Measurements from ENCODE around the gene PLD1. TPM values are rescaled to one million over a fixed set of nuclear protein-coding genes. Genes with fewer than 3 reads are reported as not detected.

PLD1 gene
- total RNA-seq, 4 donors from 2014 or later: 52.1 to 88.3 (median 77.4) TPM

DNA sequence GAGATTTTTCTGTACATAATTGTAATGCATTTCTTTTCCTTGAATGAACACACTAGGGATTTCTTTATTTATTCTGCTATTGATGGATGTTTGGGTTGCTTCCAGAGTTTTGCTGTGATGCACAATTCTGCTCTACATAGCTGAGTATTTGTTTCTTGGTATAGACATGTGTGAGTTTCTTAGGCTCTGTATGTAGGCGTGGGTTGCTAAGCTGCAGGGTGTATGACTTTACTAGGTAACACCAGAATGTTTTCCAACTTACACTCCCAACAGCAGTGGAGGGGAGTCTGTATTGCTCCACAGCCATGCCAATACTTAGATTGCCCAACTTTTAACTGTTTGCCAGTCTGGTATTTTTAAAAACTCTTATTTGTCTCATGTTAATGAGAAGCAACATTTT, 194.6 kb downstream of the PLD1 start:
- no peaks in the 10 kb centered on the region for H3K4me1 ChIP-seq
- TF ChIP-seq POLR2AphosphoS5 (IDR thresholded peaks at IDR 0.05) (no peak), EP300 (IDR thresholded peaks at IDR 0.05; ENCODE audit: low read depth) (no peak), POLR2A (IDR thresholded peaks at IDR 0.05) (no peak)
- TF ChIP-seq, protein P1, sequence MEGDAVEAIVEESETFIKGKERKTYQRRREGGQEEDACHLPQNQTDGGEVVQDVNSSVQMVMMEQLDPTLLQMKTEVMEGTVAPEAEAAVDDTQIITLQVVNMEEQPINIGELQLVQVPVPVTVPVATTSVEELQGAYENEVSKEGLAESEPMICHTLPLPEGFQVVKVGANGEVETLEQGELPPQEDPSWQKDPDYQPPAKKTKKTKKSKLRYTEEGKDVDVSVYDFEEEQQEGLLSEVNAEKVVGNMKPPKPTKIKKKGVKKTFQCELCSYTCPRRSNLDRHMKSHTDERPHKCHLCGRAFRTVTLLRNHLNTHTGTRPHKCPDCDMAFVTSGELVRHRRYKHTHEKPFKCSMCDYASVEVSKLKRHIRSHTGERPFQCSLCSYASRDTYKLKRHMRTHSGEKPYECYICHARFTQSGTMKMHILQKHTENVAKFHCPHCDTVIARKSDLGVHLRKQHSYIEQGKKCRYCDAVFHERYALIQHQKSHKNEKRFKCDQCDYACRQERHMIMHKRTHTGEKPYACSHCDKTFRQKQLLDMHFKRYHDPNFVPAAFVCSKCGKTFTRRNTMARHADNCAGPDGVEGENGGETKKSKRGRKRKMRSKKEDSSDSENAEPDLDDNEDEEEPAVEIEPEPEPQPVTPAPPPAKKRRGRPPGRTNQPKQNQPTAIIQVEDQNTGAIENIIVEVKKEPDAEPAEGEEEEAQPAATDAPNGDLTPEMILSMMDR (IDR thresholded peaks at IDR 0.05): no peak
- no peak overlapping the region for H3K4me3 ChIP-seq
- H3K9me3 ChIP-seq: no peaks in the 10 kb centered on the region
- DNase-seq: no peak
- peaks cover 0 to 24% (median 4%) of the 10 kb centered on the region in 4 donors for H3K36me3 ChIP-seq
- in situ Hi-C loops (cut with MboI; ENCODE audit: low pct_ligation_motif_present in 1 of 4, low pct_unique_long_range_greater_than_20kb in 1 of 4, low sequenced_read_pairs in 3 of 4) (no loop called here), intact Hi-C loops (cut with DNase I; ENCODE audit: low total_unique reads) (no loop called here)
- 74 to 83% methylated on average over 1 of the region's 1 CpG for WGBS, 2 donors (ENCODE audit: low coverage in 1 of 2)
- H3K27ac ChIP-seq: no peak overlapping the region
- no peaks in the 10 kb centered on the region for H3K27me3 ChIP-seq

DNA sequence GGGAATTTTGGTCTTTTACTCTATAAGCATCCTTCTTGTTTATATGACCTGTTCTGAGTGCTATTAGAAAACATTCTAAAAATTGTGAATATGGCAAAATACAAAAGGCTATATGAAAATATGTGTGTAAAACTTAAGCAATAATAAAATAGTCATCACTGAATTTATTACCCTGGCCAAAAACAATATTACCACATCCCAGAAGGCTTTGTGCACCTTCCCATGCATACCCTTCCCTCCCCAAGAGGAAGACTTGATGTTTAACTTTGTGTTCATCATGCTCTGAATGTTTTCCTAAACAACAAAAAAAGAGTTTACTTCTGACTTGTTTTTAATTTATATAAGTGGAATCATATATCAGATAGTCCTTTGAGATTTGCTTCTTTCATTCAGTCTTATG, 195.0 kb downstream of the PLD1 start:
- no peak for DNase-seq
- Histone ChIP-seq H3K27me3 (no peaks in the 10 kb centered on the region), H3K27ac (no peak overlapping the region), H3K36me3 (peaks cover 0 to 24% (median 4%) of the 10 kb centered on the region in 4 donors), H3K4me1 (no peaks in the 10 kb centered on the region), H3K9me3 (no peaks in the 10 kb centered on the region), H3K4me3 (no peak overlapping the region)
- in situ Hi-C loops (cut with MboI; ENCODE audit: low pct_ligation_motif_present in 1 of 4, low pct_unique_long_range_greater_than_20kb in 1 of 4, low sequenced_read_pairs in 3 of 4) (no loop called here), intact Hi-C loops (cut with DNase I; ENCODE audit: low total_unique reads) (no loop called here)
- TF ChIP-seq POLR2AphosphoS5 (IDR thresholded peaks at IDR 0.05) (no peak), POLR2A (IDR thresholded peaks at IDR 0.05) (no peak), EP300 (IDR thresholded peaks at IDR 0.05; ENCODE audit: low read depth) (no peak)
- TF ChIP-seq, protein P1 (IDR thresholded peaks at IDR 0.05): no peak

DNA sequence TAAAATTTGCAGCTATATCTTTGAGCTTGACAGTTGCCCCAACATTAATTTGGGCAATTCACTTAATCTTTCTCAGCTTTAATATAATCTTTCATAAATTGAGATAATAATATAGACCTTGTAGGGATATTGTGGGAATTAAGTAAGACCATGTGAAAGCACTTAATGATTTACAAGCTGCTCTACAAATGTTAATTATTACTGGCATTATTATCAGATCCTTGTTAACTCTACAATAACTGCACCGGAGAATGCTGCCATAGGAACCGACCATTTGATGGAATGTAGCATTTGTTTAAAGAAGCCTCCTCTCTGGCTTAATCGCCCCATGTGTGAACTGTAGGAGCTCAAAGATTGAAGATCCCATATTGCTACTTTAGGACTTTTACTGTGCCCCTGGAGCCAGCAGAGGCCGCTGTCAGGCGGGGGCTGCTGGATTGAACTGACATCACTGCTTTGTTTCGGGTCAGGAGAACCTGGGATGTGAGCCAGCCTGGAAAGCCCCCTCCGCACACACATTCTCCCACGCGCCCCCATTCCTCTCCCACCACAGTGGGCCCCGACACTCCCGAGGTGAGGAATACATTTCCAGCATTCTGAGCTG, 195.9 kb downstream of the PLD1 start:
- 58 to 63% methylated on average over 5 to 11 of the region's 11 CpGs for WGBS, 2 donors (ENCODE audit: low coverage in 1 of 2)
- Histone ChIP-seq H3K4me1 (no peaks in the 10 kb centered on the region), H3K36me3 (peaks cover 0 to 24% (median 4%) of the 10 kb centered on the region in 4 donors), H3K4me3 (no peak overlapping the region), H3K27me3 (no peaks in the 10 kb centered on the region), H3K27ac (no peak overlapping the region), H3K9me3 (no peaks in the 10 kb centered on the region)
- no peak for DNase-seq
- intact Hi-C loops (cut with DNase I; ENCODE audit: low total_unique reads): no loop called here
- TF ChIP-seq, protein P1 (IDR thresholded peaks at IDR 0.05): peak in 2 of 5 experiments; percentile 19
- TF ChIP-seq EP300 (IDR thresholded peaks at IDR 0.05; ENCODE audit: low read depth) (no peak), POLR2A (IDR thresholded peaks at IDR 0.05) (no peak), POLR2AphosphoS5 (IDR thresholded peaks at IDR 0.05) (no peak)
- in situ Hi-C loops (cut with MboI; ENCODE audit: low pct_ligation_motif_present in 1 of 4, low pct_unique_long_range_greater_than_20kb in 1 of 4, low sequenced_read_pairs in 3 of 4): no loop called here

DNA sequence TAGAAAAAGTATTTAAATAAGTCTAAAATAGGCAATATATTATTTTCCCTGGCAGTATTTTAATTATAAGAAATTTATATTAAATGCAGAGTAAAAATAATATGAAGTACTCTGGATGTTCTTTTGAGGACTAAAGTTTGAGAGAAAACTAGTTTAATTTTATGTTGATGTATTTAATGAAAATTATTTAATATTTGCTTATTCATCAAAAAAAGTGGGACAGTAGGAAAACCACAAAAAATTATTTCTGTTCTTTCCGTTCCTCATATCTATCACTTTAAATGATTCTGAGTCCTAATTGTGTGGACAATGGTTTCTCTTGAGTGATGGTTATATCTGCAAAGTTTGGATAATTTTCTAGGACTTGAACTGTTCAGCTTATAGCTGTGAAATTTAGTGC, 202.8 kb downstream of the PLD1 start:
- Histone ChIP-seq H3K4me3 (no peak overlapping the region), H3K4me1 (no peaks in the 10 kb centered on the region), H3K27me3 (no peaks in the 10 kb centered on the region), H3K9me3 (no peaks in the 10 kb centered on the region), H3K27ac (no peak overlapping the region), H3K36me3 (peaks cover 0 to 3% (median 0%) of the 10 kb centered on the region in 4 donors)
- DNase-seq: no peak
- in situ Hi-C loops (cut with MboI; ENCODE audit: low pct_ligation_motif_present in 1 of 4, low pct_unique_long_range_greater_than_20kb in 1 of 4, low sequenced_read_pairs in 3 of 4) (no loop called here), intact Hi-C loops (cut with DNase I; ENCODE audit: low total_unique reads) (no loop called here)
- TF ChIP-seq EP300 (IDR thresholded peaks at IDR 0.05; ENCODE audit: low read depth) (no peak), POLR2A (IDR thresholded peaks at IDR 0.05) (no peak), POLR2AphosphoS5 (IDR thresholded peaks at IDR 0.05) (no peak)
- TF ChIP-seq, protein P1 (IDR thresholded peaks at IDR 0.05): no peak
- 81 to 85% methylated on average over 1 of the region's 1 CpG for WGBS, 2 donors (ENCODE audit: low coverage in 1 of 2)

All from transverse colon (tissue), 4 donors.